ENCODE measurements around the gene SYCP2L. TPM values are rescaled to one million over a fixed set of nuclear protein-coding genes. Genes with fewer than 3 reads are reported as not detected.

SYCP2L gene
- total and polyA plus RNA-seq, 2 donors (not counting 3 experiments of a cell fraction or from before 2014, with no cell fraction given): not detected

- Histone ChIP-seq H3K9ac (replicated peaks; ENCODE audit: extremely low read depth, insufficient read depth, low read length) (no peak overlapping the region), H3K27me3 (ENCODE audit: control insufficient read depth in 2 of 2, insufficient read depth in 2 of 2, low read length in 2 of 2) (peaks cover 0 to 2% of the 10 kb centered on the region in 2 experiments), H3K79me2 (ENCODE audit: control insufficient read depth, insufficient read depth, low read length) (no peaks in the 10 kb centered on the region), H3K9me3 (replicated peaks; ENCODE audit: control insufficient read depth, insufficient read depth, low read length) (no peaks in the 10 kb centered on the region), H3K4me3 (replicated peaks in 1 of 3; ENCODE audit: insufficient read depth in 1 of 3, low read depth in 1 of 3, low read length in 3 of 3) (no peak overlapping the region), H3K27ac (ENCODE audit: insufficient read depth, low read depth, low read length) (no peak overlapping the region), H3K4me2 (ENCODE audit: insufficient read depth, low read length) (no peak overlapping the region), H2AFZ (ENCODE audit: low read depth, low read length) (no peak overlapping the region), H3K9me1 (replicated peaks; ENCODE audit: control insufficient read depth, extremely low read depth, insufficient read depth, low read length) (no peaks in the 10 kb centered on the region), H4K20me1 (replicated peaks; ENCODE audit: control insufficient read depth, extremely low read depth, insufficient read depth, low read length) (no peaks in the 10 kb centered on the region), H3K36me3 (ENCODE audit: control insufficient read depth in 2 of 2, extremely low read depth in 1 of 2, insufficient read depth in 2 of 2, low read length in 2 of 2) (no peaks in the 10 kb centered on the region), H3K4me1 (ENCODE audit: control insufficient read depth, extremely low read depth, insufficient read depth, low read length) (no peaks in the 10 kb centered on the region)
- FAIRE-seq: no peak
- BruUV-seq (replicated peaks): no TSS peak
- intact Hi-C loops (cut with micrococcal nuclease) (no loop called here), dilution Hi-C loops (cut with MboI; ENCODE audit: extremely low pct_ligation_motif_present, low sequenced_read_pairs) (no loop called here)
- CTCF ChIA-PET: interaction anchor here (1.0 to 1.5 kb wide), 2 partner anchors 14 to 100 kb away, joined by 5 to 6 read pairs; no protein-coding TSS in a partner anchor
- TF ChIP-seq JUN (IDR thresholded peaks at IDR 0.05; ENCODE audit: borderline replicate concordance, insufficient read depth, insufficient read length, low read depth): no peak
- no peak for TF ChIP-seq EZH2 (IDR thresholded peaks at IDR 0.05; ENCODE audit: borderline replicate concordance, low read depth, low read length, severe bottlenecking)
- no peak for TF ChIP-seq MYC (IDR thresholded peaks at IDR 0.05; ENCODE audit: low read depth, low read length)
- no peak for TF ChIP-seq POLR2AphosphoS5 (IDR thresholded peaks at IDR 0.05; ENCODE audit: insufficient read depth, low read depth, low read length)
- TF ChIP-seq GATA2 (IDR thresholded peaks at IDR 0.05; ENCODE audit: insufficient read depth, insufficient read length, low read depth, low read length): no peak
- no peak for TF ChIP-seq FOS (IDR thresholded peaks at IDR 0.05; ENCODE audit: borderline replicate concordance, insufficient read depth, low read length)
- no peak for TF ChIP-seq MAX (IDR thresholded peaks at IDR 0.05; ENCODE audit: insufficient read depth, insufficient read length)
- no peak for TF ChIP-seq POLR2A (IDR thresholded peaks at IDR 0.05; ENCODE audit: low read depth, low read length)
- no peak for TF ChIP-seq CTCF (IDR thresholded peaks at IDR 0.05; ENCODE audit: extremely low read depth in 1 of 2, insufficient read depth in 1 of 2, low read depth in 1 of 2, low read length in 2 of 2)
- DNase-seq (ENCODE audit: low read depth, low spot score): no peak
- POLR2A ChIA-PET: no interaction called here
Observed at GRCh38 chr6:10968776-10969175, 81.9 kb downstream of the SYCP2L start.
